Brain microvascular endothelial cell (primary cell): ENCODE data around the gene ST7.

ENCODE experiments used
- DNase-seq: peaks from one replicate; pipeline ENCODE4 v3.0.0-alpha.2; 2020
- H3K27ac ChIP-seq: fragments of 250-450 bp; sonication (Bioruptor Pico); 2 replicates; pipeline ENCODE4 v1.5.1; 2020; ENCODE audit warnings: mild to moderate bottlenecking, moderate library complexity
- H3K27me3 ChIP-seq: fragments of 250-450 bp; sonication (Bioruptor Pico); replicated peaks from 2 replicates; pipeline ENCODE4 v1.5.1; 2020; ENCODE audit warnings: mild to moderate bottlenecking
- H3K36me3 ChIP-seq: fragments of 250-450 bp; sonication (Bioruptor Pico); replicated peaks from 2 replicates; pipeline ENCODE4 v1.5.1; 2020; ENCODE audit warnings: mild to moderate bottlenecking
- H3K4me3 ChIP-seq: 2 replicates; pipeline ENCODE4 v1.5.1; 2011; ENCODE audit warnings: low read depth, mild to moderate bottlenecking, control low read depth, low read length, moderate library complexity
- CTCF ChIP-seq: IDR thresholded peaks from 2 replicates; pipeline ENCODE4 v1.5.1; 2011; ENCODE audit warnings: low read depth, mild to moderate bottlenecking, moderate library complexity, low read length, control low read depth, inconsistent platforms; ENCODE audit errors: missing control alignments
- in situ Hi-C: cut with HindIII; loops from 2 replicates; pipeline ENCODE4 v1.10.0; 2017; ENCODE audit warnings: low sequenced_read_pairs, low pct_ligation_motif_present

Gene ST7

GRCh38 chr7:117094457-117094856, 141.2 kb downstream of the ST7 start:
- in situ Hi-C loops = no loop called here
- Histone ChIP-seq H3K4me3 (no peak overlapping the region), H3K27me3 (no peaks in the 10 kb centered on the region), H3K36me3 (no peaks in the 10 kb centered on the region), H3K27ac (no peak overlapping the region)
- no peak for TF ChIP-seq CTCF
- no peak for DNase-seq

- in situ Hi-C loops = no loop called here
- no peak for DNase-seq
- TF ChIP-seq CTCF = no peak
- Histone ChIP-seq H3K27ac (no peak overlapping the region), H3K36me3 (no peaks in the 10 kb centered on the region), H3K4me3 (no peak overlapping the region), H3K27me3 (no peaks in the 10 kb centered on the region)
Observed at GRCh38 chr7:117095055-117095454, 141.8 kb downstream of the ST7 start.

- DNase-seq = no peak
- no peak overlapping the region for H3K4me3 ChIP-seq
- no peaks in the 10 kb centered on the region for H3K27me3 ChIP-seq
- no peak overlapping the region for H3K27ac ChIP-seq
- in situ Hi-C loops = no loop called here
- H3K36me3 ChIP-seq = no peaks in the 10 kb centered on the region
- TF ChIP-seq CTCF = no peak
Observed at GRCh38 chr7:117096330-117096729, 143.0 kb downstream of the ST7 start.

- no peak for TF ChIP-seq CTCF
- Histone ChIP-seq H3K27ac (no peak overlapping the region), H3K4me3 (no peak overlapping the region), H3K27me3 (no peaks in the 10 kb centered on the region), H3K36me3 (no peaks in the 10 kb centered on the region)
- no peak for DNase-seq
- in situ Hi-C loops = no loop called here
Observed at GRCh38 chr7:117096942-117097341, 143.6 kb downstream of the ST7 start.

- Histone ChIP-seq H3K27me3 (no peaks in the 10 kb centered on the region), H3K4me3 (no peak overlapping the region), H3K27ac (peak overlapping the region; percentile 66), H3K36me3 (no peaks in the 10 kb centered on the region)
- TF ChIP-seq CTCF = no peak
- in situ Hi-C loops = no loop called here
- no peak for DNase-seq
Observed at GRCh38 chr7:117097860-117098259, 144.6 kb downstream of the ST7 start.

GRCh38 chr7:117098457-117098856, 145.2 kb downstream of the ST7 start:
- H3K27me3 ChIP-seq = no peaks in the 10 kb centered on the region
- DNase-seq = peak; percentile 95
- in situ Hi-C loops = no loop called here
- no peaks in the 10 kb centered on the region for H3K36me3 ChIP-seq
- H3K27ac ChIP-seq = peak overlapping the region; percentile 66
- no peak for TF ChIP-seq CTCF
- no peak overlapping the region for H3K4me3 ChIP-seq
